Measurements from ENCODE around the gene PPIF. TPM values are rescaled to one million over a fixed set of nuclear protein-coding genes. Genes with fewer than 3 reads are reported as not detected.

The PPIF gene
- total RNA-seq, 1 experiment from 2014 or later, result 42.3 TPM

DNA sequence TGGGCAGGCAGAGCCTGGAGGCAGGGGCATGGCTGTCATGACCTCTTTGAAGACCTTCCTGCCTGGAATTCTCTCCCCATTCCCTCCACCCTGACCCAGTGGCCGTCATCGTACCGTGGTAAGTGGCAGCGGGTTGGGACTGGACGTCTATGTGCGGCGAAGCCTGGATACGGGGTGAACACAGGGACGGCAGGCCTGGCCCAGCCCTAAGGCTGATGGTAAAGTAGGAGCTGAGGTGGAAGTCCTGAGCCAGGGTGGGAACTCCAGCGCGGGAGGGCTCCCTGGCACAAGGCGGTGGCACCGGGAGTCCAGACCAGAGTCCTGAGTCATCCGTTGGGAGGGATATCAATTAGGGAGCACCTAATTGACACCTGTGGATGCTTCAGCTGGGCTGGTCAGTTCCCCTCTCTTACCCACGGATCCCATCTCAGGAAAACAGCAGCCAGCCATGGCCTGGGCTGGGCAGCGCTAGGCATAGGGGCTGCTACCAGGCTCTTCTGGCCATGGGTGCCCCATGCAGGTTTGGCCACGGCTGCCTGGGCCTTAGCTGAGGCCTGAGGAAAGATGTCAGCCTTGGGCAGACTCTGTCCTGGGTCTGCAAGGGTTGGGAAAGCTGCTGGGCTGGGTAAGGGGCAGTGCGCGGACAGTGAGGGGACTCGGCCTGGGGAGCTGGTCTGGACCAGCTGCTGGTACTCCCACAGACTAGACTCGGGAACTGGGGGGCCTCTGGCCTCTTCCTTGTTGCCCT lies 3.3 kb downstream of the PPIF start:
- Histone ChIP-seq H3K36me3 (peaks cover 77% of the 10 kb centered on the region), H3K9me3 (no peaks in the 10 kb centered on the region), H3K4me3 (no peak overlapping the region), H3K27me3 (no peaks in the 10 kb centered on the region)
- DNase-seq, result no peak

DNA sequence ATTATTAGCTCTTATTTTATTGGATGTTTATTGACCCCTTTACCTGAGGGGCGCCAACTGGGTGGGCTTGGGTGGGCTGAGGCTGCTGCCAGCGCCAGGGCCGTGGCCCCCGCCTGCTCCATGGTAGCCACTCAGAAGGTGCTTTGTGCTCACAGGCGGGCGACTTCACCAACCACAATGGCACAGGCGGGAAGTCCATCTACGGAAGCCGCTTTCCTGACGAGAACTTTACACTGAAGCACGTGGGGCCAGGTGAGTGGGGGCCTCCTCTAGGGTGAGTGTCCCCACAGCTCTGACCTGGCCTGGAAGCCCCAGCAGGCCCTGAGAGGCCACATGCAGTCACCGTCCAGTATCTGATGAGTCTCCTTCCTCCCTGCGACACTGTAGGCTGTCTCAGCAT lies 4.1 kb downstream of the PPIF start:
- no peaks in the 10 kb centered on the region for H3K27me3 ChIP-seq
- H3K9me3 ChIP-seq, result no peaks in the 10 kb centered on the region
- DNase-seq, result no peak
- H3K4me3 ChIP-seq, result no peak overlapping the region
- peaks cover 85% of the 10 kb centered on the region for H3K36me3 ChIP-seq

DNA sequence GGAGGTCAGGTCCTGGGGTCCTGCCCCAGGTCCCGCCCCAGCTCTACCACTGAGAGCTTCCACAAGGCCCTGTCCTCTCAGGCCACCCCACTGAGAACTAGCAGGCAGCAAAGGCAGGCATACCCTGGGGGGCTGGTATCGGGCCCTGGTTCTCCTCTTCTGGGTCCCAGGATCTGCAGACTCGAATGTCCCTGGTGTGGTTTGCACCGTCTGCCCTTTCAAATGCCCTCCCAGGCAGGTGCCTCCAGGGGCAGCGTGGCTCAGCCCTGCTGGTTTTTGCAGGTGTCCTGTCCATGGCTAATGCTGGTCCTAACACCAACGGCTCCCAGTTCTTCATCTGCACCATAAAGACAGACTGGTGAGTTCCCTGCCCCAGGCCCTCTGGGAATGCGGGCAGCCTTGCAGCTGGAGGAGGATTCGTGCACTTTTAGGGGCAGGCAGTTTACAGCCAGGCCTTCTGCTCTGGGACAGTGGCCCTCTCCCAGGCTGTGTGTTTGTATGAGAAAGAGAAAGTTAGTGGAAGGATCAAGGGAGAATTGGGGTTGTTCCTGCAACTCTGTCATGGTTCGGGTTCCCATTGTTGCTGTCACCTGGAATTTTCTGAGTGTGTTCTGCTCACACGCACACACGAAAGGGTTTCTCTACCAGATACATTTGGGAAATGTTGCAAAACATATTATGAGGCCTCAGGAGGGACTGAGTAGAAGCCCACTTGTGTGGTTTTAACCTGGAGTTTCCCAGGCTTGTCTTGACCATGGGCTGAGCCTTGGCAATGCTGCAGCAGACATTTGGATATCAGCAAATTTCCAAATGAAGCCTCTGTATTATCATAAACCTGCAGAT lies 5.0 kb downstream of the PPIF start:
- Histone ChIP-seq H3K4me3 (no peak overlapping the region), H3K27me3 (no peaks in the 10 kb centered on the region), H3K9me3 (no peaks in the 10 kb centered on the region), H3K36me3 (peaks cover 92% of the 10 kb centered on the region)
- DNase-seq, result no peak

DNA sequence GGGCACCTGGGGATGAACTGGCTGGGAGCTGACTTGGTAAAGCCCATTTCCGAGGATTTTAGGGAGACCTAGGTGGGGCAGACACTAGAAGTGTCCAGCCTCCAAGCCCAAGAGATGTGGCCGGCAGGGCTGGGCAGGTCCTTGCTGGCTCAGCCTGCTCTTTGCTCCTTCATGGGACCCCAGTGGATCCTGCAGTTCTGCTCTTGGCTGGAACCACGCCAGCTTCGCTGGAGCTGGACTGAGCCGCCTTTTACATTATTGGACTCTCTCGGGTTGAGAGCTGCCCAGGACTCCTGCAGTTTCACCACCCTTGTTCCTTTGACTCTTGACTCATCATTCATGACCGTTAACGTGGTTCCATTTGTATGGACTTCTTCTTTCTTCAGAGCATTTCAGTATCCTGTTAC lies 5.7 kb downstream of the PPIF start:
- no peak for DNase-seq
- H3K36me3 ChIP-seq, result peaks cover 89% of the 10 kb centered on the region
- no peak overlapping the region for H3K4me3 ChIP-seq
- H3K9me3 ChIP-seq, result no peaks in the 10 kb centered on the region
- H3K27me3 ChIP-seq, result no peaks in the 10 kb centered on the region

DNA sequence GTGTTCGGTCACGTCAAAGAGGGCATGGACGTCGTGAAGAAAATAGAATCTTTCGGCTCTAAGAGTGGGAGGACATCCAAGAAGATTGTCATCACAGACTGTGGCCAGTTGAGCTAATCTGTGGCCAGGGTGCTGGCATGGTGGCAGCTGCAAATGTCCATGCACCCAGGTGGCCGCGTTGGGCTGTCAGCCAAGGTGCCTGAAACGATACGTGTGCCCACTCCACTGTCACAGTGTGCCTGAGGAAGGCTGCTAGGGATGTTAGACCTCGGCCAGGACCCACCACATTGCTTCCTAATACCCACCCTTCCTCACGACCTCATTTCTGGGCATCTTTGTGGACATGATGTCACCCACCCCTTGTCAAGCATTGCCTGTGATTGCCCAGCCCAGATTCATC lies 6.5 kb downstream of the PPIF start:
- no peaks in the 10 kb centered on the region for H3K27me3 ChIP-seq
- DNase-seq, result no peak
- peaks cover 82% of the 10 kb centered on the region for H3K36me3 ChIP-seq
- H3K9me3 ChIP-seq, result no peaks in the 10 kb centered on the region
- H3K4me3 ChIP-seq, result no peak overlapping the region

DNA sequence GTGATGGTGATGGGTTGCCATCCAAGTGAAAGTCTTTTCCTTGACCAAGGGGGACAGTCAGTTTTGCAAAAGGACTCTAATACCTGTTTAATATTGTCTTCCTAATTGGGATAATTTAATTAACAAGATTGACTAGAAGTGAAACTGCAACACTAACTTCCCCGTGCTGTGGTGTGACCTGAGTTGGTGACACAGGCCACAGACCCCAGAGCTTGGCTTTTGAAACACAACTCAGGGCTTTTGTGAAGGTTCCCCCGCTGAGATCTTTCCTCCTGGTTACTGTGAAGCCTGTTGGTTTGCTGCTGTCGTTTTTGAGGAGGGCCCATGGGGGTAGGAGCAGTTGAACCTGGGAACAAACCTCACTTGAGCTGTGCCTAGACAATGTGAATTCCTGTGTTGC lies 6.9 kb downstream of the PPIF start:
- no peaks in the 10 kb centered on the region for H3K9me3 ChIP-seq
- H3K36me3 ChIP-seq, result peaks cover 77% of the 10 kb centered on the region
- no peaks in the 10 kb centered on the region for H3K27me3 ChIP-seq
- no peak for DNase-seq
- no peak overlapping the region for H3K4me3 ChIP-seq

DNA sequence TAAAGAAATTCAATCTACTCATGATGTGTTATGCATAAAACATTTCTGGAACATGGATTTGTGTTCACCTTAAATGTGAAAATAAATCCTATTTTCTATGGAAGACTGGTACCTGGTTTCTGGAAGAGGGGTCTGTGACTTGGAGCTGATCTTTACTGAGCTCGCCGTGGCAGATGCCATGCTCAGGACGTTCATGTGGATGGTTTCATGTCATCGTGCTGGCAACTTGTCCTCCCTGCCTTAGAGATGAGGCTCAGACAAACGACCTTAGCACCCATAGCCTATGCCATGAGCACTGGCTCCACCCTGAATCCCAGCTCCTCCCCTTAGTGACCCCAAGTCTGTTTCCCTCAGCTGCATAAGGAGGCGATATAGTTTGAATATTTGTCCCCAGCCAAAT lies 7.3 kb downstream of the PPIF start:
- peaks cover 73% of the 10 kb centered on the region for H3K36me3 ChIP-seq
- DNase-seq, result no peak

DNA sequence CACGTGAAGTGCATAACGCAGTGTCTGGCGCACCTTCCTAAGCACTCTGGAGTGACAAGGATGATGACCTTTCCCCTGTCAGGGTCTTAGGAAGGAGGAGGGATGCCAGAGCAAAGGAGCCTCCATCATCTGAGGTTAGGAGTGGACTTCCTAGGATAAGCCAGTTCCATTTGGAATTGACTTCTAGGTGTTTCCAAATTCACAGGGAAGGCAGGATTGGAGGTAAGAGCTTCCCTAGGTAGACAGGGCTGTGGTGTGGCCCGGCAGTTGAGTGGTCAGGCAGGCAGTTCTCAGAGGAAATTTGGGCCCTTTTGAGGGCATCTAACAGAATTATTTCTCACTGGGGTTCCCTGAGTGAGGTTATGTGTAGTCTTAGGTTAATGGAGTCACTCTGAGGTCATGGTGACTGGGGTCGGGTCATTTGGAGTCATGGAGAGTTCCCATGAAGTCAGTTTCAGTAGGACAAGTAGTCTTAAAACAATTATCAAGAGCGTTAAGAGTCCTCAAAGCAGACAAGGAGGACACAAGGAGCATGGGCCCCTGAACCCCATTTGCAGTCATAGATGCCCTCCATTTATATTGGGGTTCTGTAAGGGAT lies 8.2 kb downstream of the PPIF start:
- H3K4me3 ChIP-seq, result no peak overlapping the region

More for the DNA sequence above, 7.3 kb downstream of the PPIF start:
- Histone ChIP-seq H3K9me3 (no peaks in the 10 kb centered on the region), H3K27me3 (no peaks in the 10 kb centered on the region), H3K4me3 (no peak overlapping the region)

DNA sequence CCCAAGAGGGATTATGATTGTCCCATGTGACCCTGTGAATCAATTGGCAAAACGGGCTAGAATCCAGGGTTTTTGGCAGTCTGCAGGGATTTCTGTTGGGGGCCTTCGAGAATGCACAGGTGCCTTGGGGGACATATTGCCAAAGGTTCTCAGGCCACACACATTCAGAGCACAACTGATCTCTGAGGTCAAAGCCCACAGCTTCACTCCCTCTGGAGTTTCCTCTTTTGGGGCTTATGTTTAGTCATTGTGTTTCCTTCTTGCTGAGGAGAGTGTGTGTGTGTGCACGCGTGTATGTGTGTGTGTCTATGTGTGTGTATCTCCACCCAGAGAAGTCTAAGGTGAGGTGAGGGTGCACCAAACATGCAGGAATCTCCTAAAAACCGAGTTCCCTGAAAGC lies 8.8 kb downstream of the PPIF start:
- Histone ChIP-seq H3K4me3 (no peak overlapping the region), H3K27me3 (no peaks in the 10 kb centered on the region), H3K36me3 (peaks cover 58% of the 10 kb centered on the region), H3K9me3 (no peaks in the 10 kb centered on the region)
- DNase-seq, result no peak

More for the DNA sequence above, 8.2 kb downstream of the PPIF start:
- DNase-seq, result no peak
- no peaks in the 10 kb centered on the region for H3K9me3 ChIP-seq
- H3K36me3 ChIP-seq, result peaks cover 64% of the 10 kb centered on the region
- H3K27me3 ChIP-seq, result no peaks in the 10 kb centered on the region

DNA sequence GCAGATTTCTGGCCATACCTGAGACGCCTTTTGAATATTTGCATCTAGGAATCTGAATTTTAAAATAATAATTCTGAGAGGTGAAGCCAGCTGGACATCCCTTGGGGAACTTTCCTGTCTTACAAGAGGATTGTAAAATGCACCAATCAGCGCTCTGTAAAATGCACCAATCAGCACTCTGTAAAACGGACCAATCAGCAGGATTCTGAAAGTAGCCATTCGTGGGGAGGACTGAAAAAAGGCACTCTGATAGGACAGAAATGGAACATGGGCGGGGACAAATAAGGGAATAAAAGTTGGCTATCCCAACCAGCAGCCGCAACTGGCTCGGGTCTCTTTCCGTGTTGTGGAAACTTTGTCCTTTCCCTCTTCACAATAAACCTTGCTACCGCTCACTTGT lies 9.9 kb downstream of the PPIF start:
- no peak for DNase-seq
- Histone ChIP-seq H3K27me3 (no peaks in the 10 kb centered on the region), H3K9me3 (no peaks in the 10 kb centered on the region), H3K36me3 (peaks cover 49% of the 10 kb centered on the region), H3K4me3 (no peak overlapping the region)

DNA sequence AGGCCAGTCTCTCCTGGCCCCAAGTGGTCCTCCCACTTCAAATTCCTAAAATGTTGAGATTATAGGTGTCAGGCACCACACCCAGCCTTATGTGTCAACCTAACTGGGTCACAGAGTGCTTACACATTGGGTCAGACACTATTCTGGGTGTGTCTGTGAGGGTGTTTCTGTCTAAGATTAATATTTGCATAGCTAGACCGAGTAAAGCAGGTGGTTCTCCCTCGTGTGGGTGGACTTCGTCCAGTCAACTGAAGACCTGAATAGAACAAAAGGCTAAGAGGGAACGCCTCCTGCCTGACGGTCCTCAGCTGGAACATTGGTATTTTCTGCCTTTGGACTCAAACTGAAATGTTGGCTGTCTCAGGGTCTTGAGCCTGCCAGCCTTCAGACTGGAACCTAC lies 11.5 kb downstream of the PPIF start:
- no peak for DNase-seq
- Histone ChIP-seq H3K27me3 (no peaks in the 10 kb centered on the region), H3K36me3 (peaks cover 32% of the 10 kb centered on the region), H3K4me3 (no peak overlapping the region), H3K9me3 (no peaks in the 10 kb centered on the region)

DNA sequence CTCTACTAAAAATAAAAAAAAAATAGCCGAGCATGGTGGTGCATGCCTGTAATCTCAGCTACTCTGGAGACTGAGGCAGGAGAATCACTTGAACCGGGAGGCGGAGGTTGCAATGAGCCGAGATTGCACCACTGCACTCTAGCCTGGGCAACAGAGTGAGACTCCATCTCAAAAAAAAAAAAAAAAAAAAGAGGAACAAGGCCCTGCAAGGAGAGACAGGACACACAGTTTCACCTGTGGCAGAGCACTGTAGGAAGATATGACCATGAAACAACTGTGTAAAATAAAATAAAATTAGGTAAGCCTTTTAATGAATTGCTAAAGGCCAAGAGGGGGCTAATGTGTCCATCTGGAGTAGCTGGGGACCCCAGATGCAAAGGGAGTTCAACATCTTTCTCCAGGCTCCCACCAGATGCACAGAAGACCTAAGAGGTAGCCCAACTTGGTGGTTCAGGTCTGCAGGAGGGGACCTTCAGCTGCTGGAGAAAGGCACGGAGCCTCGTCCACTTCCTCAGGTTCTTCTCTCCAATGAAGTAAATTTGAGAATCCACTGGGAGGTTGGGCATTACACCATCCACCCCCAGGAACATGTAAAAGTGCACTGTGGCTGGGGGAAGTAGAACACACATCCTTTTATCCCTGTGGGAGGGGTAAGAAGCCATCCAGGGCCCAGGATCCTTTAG lies 12.7 kb downstream of the PPIF start:
- DNase-seq, result no peak
- H3K27me3 ChIP-seq, result no peaks in the 10 kb centered on the region
- H3K36me3 ChIP-seq, result peaks cover 21% of the 10 kb centered on the region
- H3K9me3 ChIP-seq, result no peaks in the 10 kb centered on the region
- H3K4me3 ChIP-seq, result no peak overlapping the region

DNA sequence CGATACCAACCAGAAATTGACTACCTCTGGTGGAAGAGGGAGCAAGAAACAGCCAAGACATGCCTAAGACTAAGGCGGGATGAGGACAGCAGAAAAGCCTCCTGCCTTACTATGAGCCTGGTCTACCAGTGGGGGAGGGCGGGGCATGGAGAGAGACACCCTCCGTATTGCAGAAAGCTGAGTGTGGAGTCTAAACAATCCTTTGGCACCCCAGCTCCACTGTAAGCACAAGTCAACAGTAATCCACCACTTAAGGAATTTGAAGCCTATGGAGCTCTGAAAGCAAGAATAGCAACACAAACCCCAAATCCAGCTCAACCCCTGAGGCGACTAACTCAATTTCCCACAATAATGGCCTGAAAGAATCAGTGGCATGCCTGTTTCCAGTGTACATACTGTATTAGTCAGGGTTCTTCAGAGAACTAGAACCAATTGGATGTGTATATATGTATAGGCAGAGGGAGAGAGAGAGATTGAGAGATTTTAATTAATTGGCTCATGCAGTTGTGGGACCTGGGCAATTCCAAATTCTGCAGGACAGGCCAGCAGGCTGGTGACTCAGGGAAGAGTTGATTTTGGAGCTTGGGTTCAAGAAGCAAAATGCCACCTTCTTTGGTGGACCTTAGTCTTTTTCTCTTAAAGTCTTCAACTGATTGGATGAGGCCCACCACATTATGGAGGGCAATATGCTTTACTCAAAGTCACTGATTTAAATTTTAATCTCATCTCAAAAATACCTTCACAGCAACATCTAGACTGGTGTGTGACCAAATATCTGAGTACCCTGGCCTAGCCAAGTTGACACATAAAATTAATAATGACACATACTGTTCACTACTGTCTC lies 13.5 kb downstream of the PPIF start:
- no peaks in the 10 kb centered on the region for H3K9me3 ChIP-seq
- H3K4me3 ChIP-seq, result no peak overlapping the region
- H3K27me3 ChIP-seq, result no peaks in the 10 kb centered on the region
- H3K36me3 ChIP-seq, result peaks cover 13% of the 10 kb centered on the region
- DNase-seq, result no peak

DNA sequence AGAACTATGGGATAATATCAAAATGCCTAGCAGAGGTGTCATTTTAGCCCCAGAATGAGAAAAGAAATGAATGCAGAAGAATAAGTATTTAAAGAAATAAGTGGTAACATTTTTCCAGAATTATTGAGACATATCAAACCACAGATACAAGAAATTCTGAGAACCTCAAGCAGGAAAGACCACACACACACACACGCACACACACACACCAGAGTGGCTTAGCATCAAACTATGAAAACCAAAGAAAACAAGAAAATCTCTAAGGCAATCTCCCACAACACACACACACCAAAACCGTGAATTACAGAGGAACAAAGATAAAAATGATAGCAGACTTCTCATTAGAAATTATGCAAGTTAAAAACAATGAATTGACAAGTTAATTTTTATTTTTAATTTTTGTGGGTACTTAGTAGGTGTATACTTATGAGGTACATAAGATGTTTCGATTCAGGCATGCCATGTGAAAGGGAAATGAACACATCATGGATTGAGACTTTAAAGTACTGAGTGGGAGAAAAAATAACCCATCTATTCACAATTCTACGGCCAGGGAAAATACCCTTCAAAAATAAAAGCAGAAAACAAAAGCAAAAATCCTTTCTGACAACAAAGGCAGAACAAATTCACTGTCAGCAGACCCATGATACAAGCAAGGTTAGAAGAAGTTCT lies 14.6 kb downstream of the PPIF start:
- Histone ChIP-seq H3K27me3 (no peaks in the 10 kb centered on the region), H3K4me3 (no peak overlapping the region), H3K9me3 (no peaks in the 10 kb centered on the region), H3K36me3 (peaks cover 4% of the 10 kb centered on the region)
- DNase-seq, result no peak

DNA sequence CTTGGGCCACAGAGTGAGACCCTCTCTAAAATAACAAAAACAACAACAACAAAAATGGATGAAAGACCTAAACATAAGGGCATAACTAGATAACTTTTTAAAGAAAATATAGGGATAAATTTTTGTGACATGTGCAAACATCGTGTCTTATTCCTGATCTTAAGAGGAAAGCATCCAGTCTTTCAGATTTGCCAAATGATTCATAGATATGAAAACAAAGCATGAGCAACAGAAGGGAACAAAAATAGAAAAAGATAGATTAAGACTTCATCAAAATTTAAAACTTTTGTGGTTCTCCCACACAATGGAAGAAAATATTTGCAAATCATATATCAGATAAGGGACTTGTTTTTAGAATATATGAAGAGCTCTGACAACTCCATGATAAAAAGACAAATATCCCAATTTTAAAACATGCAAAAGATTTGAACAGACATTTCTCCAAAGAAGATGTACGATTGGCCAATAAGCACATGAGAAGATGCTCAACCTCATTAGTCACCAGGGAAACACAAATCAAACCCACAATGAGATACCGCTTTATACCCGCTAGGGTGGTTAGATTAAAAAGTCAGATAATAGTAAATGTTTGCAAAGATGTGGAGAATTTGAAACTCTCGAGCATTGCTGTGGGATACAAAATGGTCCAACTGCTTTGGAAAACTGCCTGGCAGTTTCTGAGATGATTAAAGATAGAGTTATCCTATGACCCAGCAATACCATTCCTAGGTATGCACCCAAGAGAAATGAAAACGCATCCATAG lies 20.3 kb downstream of the PPIF start:
- Histone ChIP-seq H3K27me3 (no peaks in the 10 kb centered on the region), H3K4me3 (no peak overlapping the region), H3K9me3 (peaks cover 17% of the 10 kb centered on the region), H3K36me3 (no peaks in the 10 kb centered on the region)
- DNase-seq, result no peak
